ENCODE measurements around the gene BTAF1. TPM values are rescaled to one million over a fixed set of nuclear protein-coding genes. Genes with fewer than 3 reads are reported as not detected.

The BTAF1 gene
- total and polyA plus RNA-seq, 10 of the 15 experiments (the other 5 are each of a cell fraction or from before 2014, with no cell fraction given), result 11.8 to 157 (median 55.5) TPM

GRCh38 chr10:91925022-91925320 lies 1.4 kb downstream of the BTAF1 start:
- ATAC-seq, result no peak
- H4K20me1 ChIP-seq (ENCODE audit: control insufficient read depth, insufficient read depth), result no peaks in the 10 kb centered on the region; the same call in 1 of the 2 replicates
- no TSS peak for BruUV-seq (replicated peaks)
- FAIRE-seq, result no peak
- peaks cover 0 to 3% of the 10 kb centered on the region in 2 experiments; a peak in 1 of 4 replicates for H3K36me3 ChIP-seq (ENCODE audit: control insufficient read depth in 2 of 2, insufficient read depth in 2 of 2, low read length in 1 of 2)
- peak overlapping the region; percentile 90 for H3K9ac ChIP-seq (ENCODE audit: control insufficient read depth, insufficient read depth, low read length)
- whole genome bisulfite sequencing (ENCODE audit: insufficient coverage, insufficient replicate concordance, low lambda C conversion rate, missing lambda C conversion rate), result 23% methylated on average over 2 of the region's 2 CpGs
- TF ChIP-seq USF2 (IDR thresholded peaks at IDR 0.05; ENCODE audit: borderline replicate concordance, low read depth, low read length) (no peak), RBBP5 (conservative IDR thresholded peaks at IDR 0.05) (no peak), NFIC (IDR thresholded peaks at IDR 0.05; ENCODE audit: low read depth, low read length) (no peak)
- no peak overlapping the region for H2AFZ ChIP-seq (ENCODE audit: control insufficient read depth, low read depth, low read length)
- RAD21 ChIA-PET (ENCODE audit: unreplicated experiment), result no interaction called here
- no peaks in the 10 kb centered on the region for H3K4me1 ChIP-seq (ENCODE audit: control insufficient read depth, insufficient read depth, low read length)
- H3K27me3 ChIP-seq (replicated peaks in 1 of 2; ENCODE audit: control insufficient read depth in 2 of 2, insufficient read depth in 2 of 2, low read length in 1 of 2), result no peaks in the 10 kb centered on the region; a peak in 1 of 4 replicates
- no peak for DNase-seq (ENCODE audit: low read depth, low spot score)
- peaks cover 64% of the 10 kb centered on the region for H3K79me2 ChIP-seq (ENCODE audit: control insufficient read depth, insufficient read depth, low read length)
- peak overlapping the region; percentile 36 for H3K4me2 ChIP-seq (ENCODE audit: control insufficient read depth, insufficient read depth)
- POLR2A ChIA-PET, result interaction anchor here (1.2 to 1.3 kb wide), 2 partner anchors 15 to 49 kb away, joined by 4 read pairs; no protein-coding TSS in a partner anchor
- CTCF ChIA-PET, result interaction anchor here (1.1 to 1.9 kb wide), 3 partner anchors 9 to 16 kb away, joined by 3 to 4 read pairs (median 3); no protein-coding TSS in a partner anchor
- in situ Hi-C loops (cut with MboI), result no loop called here
- intact Hi-C loops (cut with micrococcal nuclease; ENCODE audit: unreplicated experiment), result loop anchor here (5.0 kb wide), 1 partner anchor 128 kb away; the partner anchor contains the start of gene TNKS2
- no peaks in the 10 kb centered on the region for H3K9me3 ChIP-seq (replicated peaks; ENCODE audit: control insufficient read depth, insufficient read depth, low read length)
- peak overlapping the region; percentile 86 for H3K4me3 ChIP-seq
- SMC1A ChIA-PET (ENCODE audit: uncharacterized antibody, unreplicated experiment), result interaction anchor here (0.9 to 1.7 kb wide), 2 partner anchors 8 to 128 kb away, joined by 3 to 9 read pairs; no protein-coding TSS in a partner anchor
- peak overlapping the region; percentile 88 for H3K27ac ChIP-seq (ENCODE audit: control insufficient read depth, insufficient read depth)

- WGBS (ENCODE audit: insufficient coverage, insufficient replicate concordance, low lambda C conversion rate, missing lambda C conversion rate), result 74% methylated on average over 3 of the region's 3 CpGs
- H3K9ac ChIP-seq (ENCODE audit: control insufficient read depth, insufficient read depth, low read length), result no peak overlapping the region
- H4K20me1 ChIP-seq (ENCODE audit: control insufficient read depth, insufficient read depth), result no peaks in the 10 kb centered on the region; the same call in 1 of the 2 replicates
- no peak overlapping the region for H2AFZ ChIP-seq (ENCODE audit: control insufficient read depth, low read depth, low read length)
- ChIA-PET POLR2A (no interaction called here), SMC1A (ENCODE audit: uncharacterized antibody, unreplicated experiment) (interaction anchor here (0.6 to 1.0 kb wide), 2 partner anchors 10 to 20 kb away, joined by 3 read pairs; no protein-coding TSS in a partner anchor), RAD21 (ENCODE audit: unreplicated experiment) (no interaction called here), CTCF (interaction anchor here (1.8 kb wide), 1 partner anchor 10 kb away, joined by 4 read pairs; no protein-coding TSS in a partner anchor)
- TF ChIP-seq RUNX3 (IDR thresholded peaks at IDR 0.05; ENCODE audit: low read length) (no peak), RAD21 (IDR thresholded peaks at IDR 0.05; ENCODE audit: insufficient read depth, low read depth, low read length) (no peak), RAD51 (IDR thresholded peaks at IDR 0.05) (no peak), CHD1 (IDR thresholded peaks at IDR 0.05; ENCODE audit: low read depth, low read length) (no peak), SRF (IDR thresholded peaks at IDR 0.05; ENCODE audit: low read depth in 2 of 2, low read length in 2 of 2) (no peak), BCLAF1 (IDR thresholded peaks at IDR 0.05) (no peak), NRF1 (conservative IDR thresholded peaks at IDR 0.05; ENCODE audit: low read depth, low read length) (no peak)
- ATAC-seq (no peak), DNase-seq (ENCODE audit: low read depth, low spot score) (no peak), FAIRE-seq (no peak)
- H3K9me3 ChIP-seq (replicated peaks; ENCODE audit: control insufficient read depth, insufficient read depth, low read length), result no peaks in the 10 kb centered on the region
- H3K4me2 ChIP-seq (ENCODE audit: control insufficient read depth, insufficient read depth), result no peak overlapping the region
- in situ Hi-C loops (cut with MboI) (no loop called here), intact Hi-C loops (cut with micrococcal nuclease; ENCODE audit: unreplicated experiment) (no loop called here)
- no peaks in the 10 kb centered on the region for H3K4me1 ChIP-seq (ENCODE audit: control insufficient read depth, insufficient read depth, low read length)
- peaks cover 88% of the 10 kb centered on the region for H3K79me2 ChIP-seq (ENCODE audit: control insufficient read depth, insufficient read depth, low read length)
- no peak overlapping the region for H3K4me3 ChIP-seq
- BruUV-seq (replicated peaks), result no TSS peak
- H3K27ac ChIP-seq (ENCODE audit: control insufficient read depth, insufficient read depth), result no peak overlapping the region
- H3K36me3 ChIP-seq (ENCODE audit: control insufficient read depth in 2 of 2, insufficient read depth in 2 of 2, low read length in 1 of 2), result peaks cover 5 to 15% of the 10 kb centered on the region in 2 experiments; a peak in 3 of 4 replicates
- no peaks in the 10 kb centered on the region for H3K27me3 ChIP-seq (replicated peaks in 1 of 2; ENCODE audit: control insufficient read depth in 2 of 2, insufficient read depth in 2 of 2, low read length in 1 of 2)
Measured at GRCh38 chr10:91930939-91931338, 7.4 kb downstream of the BTAF1 start.

Measured in GM12878 (cell line).